ENCODE measurements around the gene SLC23A1.

The SLC23A1 gene

DNA sequence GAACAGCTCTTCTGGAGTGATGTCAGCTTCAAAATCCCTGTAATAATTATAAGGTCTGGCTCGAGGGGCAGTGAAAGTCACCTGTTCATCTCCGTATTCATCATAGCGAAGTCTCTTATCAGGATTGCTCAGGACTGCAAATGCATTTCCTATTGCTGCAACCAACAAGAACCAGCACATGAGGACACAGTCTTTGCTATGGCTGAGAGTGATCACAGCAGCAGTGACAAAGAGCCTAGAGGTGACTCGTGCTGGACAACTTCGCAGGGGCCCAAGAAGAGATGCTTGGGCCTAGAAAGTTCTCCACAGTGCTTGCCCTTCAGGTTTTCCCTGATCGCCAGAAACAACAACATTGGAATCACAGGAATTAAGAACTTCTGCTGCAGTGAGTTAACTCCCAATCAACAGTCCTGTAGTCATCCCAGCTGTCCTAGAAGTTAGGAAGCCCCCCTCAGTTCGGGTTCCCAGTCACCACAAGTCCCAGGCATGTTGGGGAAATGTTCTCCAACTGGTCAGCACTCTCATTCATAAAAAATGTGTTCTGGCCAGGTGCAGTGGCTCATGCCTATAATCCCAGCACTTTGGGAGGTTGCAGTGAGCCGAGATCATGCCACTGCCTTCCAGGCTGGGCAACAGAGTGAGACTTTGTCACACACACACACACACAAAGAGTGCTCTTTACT, 43.2 kb upstream of the SLC23A1 start:
- Histone ChIP-seq H3K9me3 (ENCODE audit: control insufficient read depth, insufficient read depth, low read depth, low read length) (no peaks in the 10 kb centered on the region), H3K4me1 (ENCODE audit: control insufficient read depth, insufficient read depth, low read length) (no peaks in the 10 kb centered on the region), H3K27ac (ENCODE audit: extremely low read depth, low read depth, low read length) (no peak overlapping the region), H3K36me3 (ENCODE audit: control insufficient read depth in 2 of 2, insufficient read depth in 1 of 2, low read length in 2 of 2) (peaks cover 56 to 61% of the 10 kb centered on the region in 2 experiments), H3K4me3 (ENCODE audit: low read depth, low read length) (no peak overlapping the region)
- no peak for TF ChIP-seq ZNF830 (tag by site-specific recombination; IDR thresholded peaks at IDR 0.05; ENCODE audit: low read depth)
- no peak for TF ChIP-seq ZNF776 (tag by site-specific recombination; IDR thresholded peaks at IDR 0.05; ENCODE audit: borderline replicate concordance)
- no peak for TF ChIP-seq SCRT1 (tag by site-specific recombination; IDR thresholded peaks at IDR 0.05; ENCODE audit: borderline replicate concordance)
- TF ChIP-seq, protein P1, sequence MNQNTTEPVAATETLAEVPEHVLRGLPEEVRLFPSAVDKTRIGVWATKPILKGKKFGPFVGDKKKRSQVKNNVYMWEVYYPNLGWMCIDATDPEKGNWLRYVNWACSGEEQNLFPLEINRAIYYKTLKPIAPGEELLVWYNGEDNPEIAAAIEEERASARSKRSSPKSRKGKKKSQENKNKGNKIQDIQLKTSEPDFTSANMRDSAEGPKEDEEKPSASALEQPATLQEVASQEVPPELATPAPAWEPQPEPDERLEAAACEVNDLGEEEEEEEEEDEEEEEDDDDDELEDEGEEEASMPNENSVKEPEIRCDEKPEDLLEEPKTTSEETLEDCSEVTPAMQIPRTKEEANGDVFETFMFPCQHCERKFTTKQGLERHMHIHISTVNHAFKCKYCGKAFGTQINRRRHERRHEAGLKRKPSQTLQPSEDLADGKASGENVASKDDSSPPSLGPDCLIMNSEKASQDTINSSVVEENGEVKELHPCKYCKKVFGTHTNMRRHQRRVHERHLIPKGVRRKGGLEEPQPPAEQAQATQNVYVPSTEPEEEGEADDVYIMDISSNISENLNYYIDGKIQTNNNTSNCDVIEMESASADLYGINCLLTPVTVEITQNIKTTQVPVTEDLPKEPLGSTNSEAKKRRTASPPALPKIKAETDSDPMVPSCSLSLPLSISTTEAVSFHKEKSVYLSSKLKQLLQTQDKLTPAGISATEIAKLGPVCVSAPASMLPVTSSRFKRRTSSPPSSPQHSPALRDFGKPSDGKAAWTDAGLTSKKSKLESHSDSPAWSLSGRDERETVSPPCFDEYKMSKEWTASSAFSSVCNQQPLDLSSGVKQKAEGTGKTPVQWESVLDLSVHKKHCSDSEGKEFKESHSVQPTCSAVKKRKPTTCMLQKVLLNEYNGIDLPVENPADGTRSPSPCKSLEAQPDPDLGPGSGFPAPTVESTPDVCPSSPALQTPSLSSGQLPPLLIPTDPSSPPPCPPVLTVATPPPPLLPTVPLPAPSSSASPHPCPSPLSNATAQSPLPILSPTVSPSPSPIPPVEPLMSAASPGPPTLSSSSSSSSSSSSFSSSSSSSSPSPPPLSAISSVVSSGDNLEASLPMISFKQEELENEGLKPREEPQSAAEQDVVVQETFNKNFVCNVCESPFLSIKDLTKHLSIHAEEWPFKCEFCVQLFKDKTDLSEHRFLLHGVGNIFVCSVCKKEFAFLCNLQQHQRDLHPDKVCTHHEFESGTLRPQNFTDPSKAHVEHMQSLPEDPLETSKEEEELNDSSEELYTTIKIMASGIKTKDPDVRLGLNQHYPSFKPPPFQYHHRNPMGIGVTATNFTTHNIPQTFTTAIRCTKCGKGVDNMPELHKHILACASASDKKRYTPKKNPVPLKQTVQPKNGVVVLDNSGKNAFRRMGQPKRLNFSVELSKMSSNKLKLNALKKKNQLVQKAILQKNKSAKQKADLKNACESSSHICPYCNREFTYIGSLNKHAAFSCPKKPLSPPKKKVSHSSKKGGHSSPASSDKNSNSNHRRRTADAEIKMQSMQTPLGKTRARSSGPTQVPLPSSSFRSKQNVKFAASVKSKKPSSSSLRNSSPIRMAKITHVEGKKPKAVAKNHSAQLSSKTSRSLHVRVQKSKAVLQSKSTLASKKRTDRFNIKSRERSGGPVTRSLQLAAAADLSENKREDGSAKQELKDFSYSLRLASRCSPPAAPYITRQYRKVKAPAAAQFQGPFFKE (tag by site-specific recombination; IDR thresholded peaks at IDR 0.05; ENCODE audit: borderline replicate concordance): no peak
- TF ChIP-seq SP7 (tag by site-specific recombination; IDR thresholded peaks at IDR 0.05): no peak
- TF ChIP-seq, protein P2, sequence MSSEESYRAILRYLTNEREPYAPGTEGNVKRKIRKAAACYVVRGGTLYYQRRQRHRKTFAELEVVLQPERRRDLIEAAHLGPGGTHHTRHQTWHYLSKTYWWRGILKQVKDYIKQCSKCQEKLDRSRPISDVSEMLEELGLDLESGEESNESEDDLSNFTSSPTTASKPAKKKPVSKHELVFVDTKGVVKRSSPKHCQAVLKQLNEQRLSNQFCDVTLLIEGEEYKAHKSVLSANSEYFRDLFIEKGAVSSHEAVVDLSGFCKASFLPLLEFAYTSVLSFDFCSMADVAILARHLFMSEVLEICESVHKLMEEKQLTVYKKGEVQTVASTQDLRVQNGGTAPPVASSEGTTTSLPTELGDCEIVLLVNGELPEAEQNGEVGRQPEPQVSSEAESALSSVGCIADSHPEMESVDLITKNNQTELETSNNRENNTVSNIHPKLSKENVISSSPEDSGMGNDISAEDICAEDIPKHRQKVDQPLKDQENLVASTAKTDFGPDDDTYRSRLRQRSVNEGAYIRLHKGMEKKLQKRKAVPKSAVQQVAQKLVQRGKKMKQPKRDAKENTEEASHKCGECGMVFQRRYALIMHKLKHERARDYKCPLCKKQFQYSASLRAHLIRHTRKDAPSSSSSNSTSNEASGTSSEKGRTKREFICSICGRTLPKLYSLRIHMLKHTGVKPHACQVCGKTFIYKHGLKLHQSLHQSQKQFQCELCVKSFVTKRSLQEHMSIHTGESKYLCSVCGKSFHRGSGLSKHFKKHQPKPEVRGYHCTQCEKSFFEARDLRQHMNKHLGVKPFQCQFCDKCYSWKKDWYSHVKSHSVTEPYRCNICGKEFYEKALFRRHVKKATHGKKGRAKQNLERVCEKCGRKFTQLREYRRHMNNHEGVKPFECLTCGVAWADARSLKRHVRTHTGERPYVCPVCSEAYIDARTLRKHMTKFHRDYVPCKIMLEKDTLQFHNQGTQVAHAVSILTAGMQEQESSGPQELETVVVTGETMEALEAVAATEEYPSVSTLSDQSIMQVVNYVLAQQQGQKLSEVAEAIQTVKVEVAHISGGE (tag by site-specific recombination; conservative IDR thresholded peaks at IDR 0.05; ENCODE audit: low read depth): no peak
- no peak for TF ChIP-seq ZNF146 (tag by site-specific recombination; IDR thresholded peaks at IDR 0.05)
- TF ChIP-seq, protein P3, sequence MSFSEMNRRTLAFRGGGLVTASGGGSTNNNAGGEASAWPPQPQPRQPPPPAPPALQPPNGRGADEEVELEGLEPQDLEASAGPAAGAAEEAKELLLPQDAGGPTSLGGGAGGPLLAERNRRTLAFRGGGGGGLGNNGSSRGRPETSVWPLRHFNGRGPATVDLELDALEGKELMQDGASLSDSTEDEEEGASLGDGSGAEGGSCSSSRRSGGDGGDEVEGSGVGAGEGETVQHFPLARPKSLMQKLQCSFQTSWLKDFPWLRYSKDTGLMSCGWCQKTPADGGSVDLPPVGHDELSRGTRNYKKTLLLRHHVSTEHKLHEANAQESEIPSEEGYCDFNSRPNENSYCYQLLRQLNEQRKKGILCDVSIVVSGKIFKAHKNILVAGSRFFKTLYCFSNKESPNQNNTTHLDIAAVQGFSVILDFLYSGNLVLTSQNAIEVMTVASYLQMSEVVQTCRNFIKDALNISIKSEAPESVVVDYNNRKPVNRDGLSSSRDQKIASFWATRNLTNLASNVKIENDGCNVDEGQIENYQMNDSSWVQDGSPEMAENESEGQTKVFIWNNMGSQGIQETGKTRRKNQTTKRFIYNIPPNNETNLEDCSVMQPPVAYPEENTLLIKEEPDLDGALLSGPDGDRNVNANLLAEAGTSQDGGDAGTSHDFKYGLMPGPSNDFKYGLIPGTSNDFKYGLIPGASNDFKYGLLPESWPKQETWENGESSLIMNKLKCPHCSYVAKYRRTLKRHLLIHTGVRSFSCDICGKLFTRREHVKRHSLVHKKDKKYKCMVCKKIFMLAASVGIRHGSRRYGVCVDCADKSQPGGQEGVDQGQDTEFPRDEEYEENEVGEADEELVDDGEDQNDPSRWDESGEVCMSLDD (tag by site-specific recombination; IDR thresholded peaks at IDR 0.05): no peak
- TF ChIP-seq SALL2 (tag by site-specific recombination; IDR thresholded peaks at IDR 0.05; ENCODE audit: borderline replicate concordance): no peak
- no peak for TF ChIP-seq ZNF132 (tag by site-specific recombination; IDR thresholded peaks at IDR 0.05; ENCODE audit: borderline replicate concordance)
- TF ChIP-seq ZNF660 (tag by site-specific recombination; IDR thresholded peaks at IDR 0.05): no peak
- TF ChIP-seq, protein P4, sequence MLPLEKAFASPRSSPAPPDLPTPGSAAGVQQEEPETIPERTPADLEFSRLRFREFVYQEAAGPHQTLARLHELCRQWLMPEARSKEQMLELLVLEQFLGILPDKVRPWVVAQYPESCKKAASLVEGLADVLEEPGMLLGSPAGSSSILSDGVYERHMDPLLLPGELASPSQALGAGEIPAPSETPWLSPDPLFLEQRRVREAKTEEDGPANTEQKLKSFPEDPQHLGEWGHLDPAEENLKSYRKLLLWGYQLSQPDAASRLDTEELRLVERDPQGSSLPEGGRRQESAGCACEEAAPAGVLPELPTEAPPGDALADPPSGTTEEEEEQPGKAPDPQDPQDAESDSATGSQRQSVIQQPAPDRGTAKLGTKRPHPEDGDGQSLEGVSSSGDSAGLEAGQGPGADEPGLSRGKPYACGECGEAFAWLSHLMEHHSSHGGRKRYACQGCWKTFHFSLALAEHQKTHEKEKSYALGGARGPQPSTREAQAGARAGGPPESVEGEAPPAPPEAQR (tag by site-specific recombination; IDR thresholded peaks at IDR 0.05): no peak
- ChIA-PET CTCF (interaction anchor here (0.8 to 9.2 kb wide), 2 partner anchors 88 to 121 kb away, joined by 3 to 246 read pairs; no protein-coding TSS in a partner anchor), POLR2A (interaction anchor here (0.8 kb wide), 1 partner anchor 13 kb away, joined by 6 read pairs; the partner anchor contains the start of gene DNAJC18)
